SK-N-MC (cell line): ENCODE measurements around the gene TTLL7.

Experiments used
- EZH2 ChIP-seq: fragments of 200-600 bp; sonication (generic); IDR thresholded peaks from one replicate; pipeline ENCODE4 v1.6.1; 2017; ENCODE audit warnings: antibody characterized with exemption
- POLR2AphosphoS5 ChIP-seq: IDR thresholded peaks from 2 replicates; pipeline ENCODE4 v1.6.1; 2012; ENCODE audit warnings: mild to moderate bottlenecking, low read depth, low read length, borderline replicate concordance

DNA sequence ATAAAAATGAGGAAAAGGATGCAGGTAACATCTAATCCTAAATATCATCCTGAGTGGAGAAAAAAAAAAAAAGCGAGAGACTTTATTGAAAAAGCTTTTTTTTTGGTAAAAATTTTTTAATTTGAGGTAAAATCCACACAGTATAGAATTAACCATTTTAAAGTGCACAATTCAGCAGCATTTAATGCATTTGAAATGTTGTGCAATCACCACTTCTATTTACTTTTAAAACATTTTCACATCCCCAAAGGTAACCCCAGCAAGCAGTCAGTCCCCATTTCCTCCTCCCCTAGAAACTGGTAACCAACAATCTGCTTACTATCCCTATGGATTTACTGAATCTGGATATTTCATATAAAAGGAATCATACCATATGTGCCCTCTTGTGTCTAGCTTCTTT lies 166.7 kb downstream of the TTLL7 start:
- TF ChIP-seq POLR2AphosphoS5: no peak
- no peak for TF ChIP-seq EZH2
